D721Med (cell line): Measurements from ENCODE around the gene TNNI2.

ENCODE experiments used
- DNase-seq: peaks from one replicate; pipeline ENCODE4 v3.0.0; 2011; ENCODE audit warnings: low spot score; ENCODE audit not compliant: insufficient read length
- FAIRE-seq: peaks from 2 replicates; lab custom pipeline; 2011; peaks lifted over from hg19 to GRCh38; lab: Jason Lieb, UNC
- CTCF ChIP-seq: IDR thresholded peaks from 2 replicates; pipeline ENCODE4 v1.5.1; 2012; ENCODE audit warnings: mild to moderate bottlenecking, control low read depth; ENCODE audit not compliant: insufficient read depth; ENCODE audit errors: missing control alignments

The TNNI2 gene

GRCh38 chr11:1851468-1852180, 12.8 kb downstream of the TNNI2 start:
- DNase-seq (no peak), FAIRE-seq (no peak)
- no peak for TF ChIP-seq CTCF

- DNase-seq = no peak
- no peak for TF ChIP-seq CTCF
- FAIRE-seq = no peak
Observed at GRCh38 chr11:1852271-1852876, 13.6 kb downstream of the TNNI2 start.

- no peak for DNase-seq
- FAIRE-seq = no peak
- no peak for TF ChIP-seq CTCF
Observed at GRCh38 chr11:1852877-1853276, 14.1 kb downstream of the TNNI2 start, which contains the start of gene LSP1. Gene LSP1, plus strand, starts transcription at chr11:1853084. Its CDS starts 61 bp downstream, at chr11:1853145.

GRCh38 chr11:1853376-1854131, 14.8 kb downstream of the TNNI2 start:
- no peak for FAIRE-seq
- DNase-seq = no peak
- TF ChIP-seq CTCF = no peak

GRCh38 chr11:1854132-1854948, 15.6 kb downstream of the TNNI2 start:
- no peak for FAIRE-seq
- no peak for DNase-seq
- TF ChIP-seq CTCF = no peak

- no peak for TF ChIP-seq CTCF
- DNase-seq (no peak), FAIRE-seq (no peak)
Observed at GRCh38 chr11:1854949-1855885, 16.4 kb downstream of the TNNI2 start.
